ENCODE measurements around the gene PARP1.

- TF ChIP-seq EZH2 (IDR thresholded peaks at IDR 0.05; ENCODE audit: borderline replicate concordance, low read depth, low read length, poor library complexity, severe bottlenecking) = no peak
- TF ChIP-seq, protein P1, sequence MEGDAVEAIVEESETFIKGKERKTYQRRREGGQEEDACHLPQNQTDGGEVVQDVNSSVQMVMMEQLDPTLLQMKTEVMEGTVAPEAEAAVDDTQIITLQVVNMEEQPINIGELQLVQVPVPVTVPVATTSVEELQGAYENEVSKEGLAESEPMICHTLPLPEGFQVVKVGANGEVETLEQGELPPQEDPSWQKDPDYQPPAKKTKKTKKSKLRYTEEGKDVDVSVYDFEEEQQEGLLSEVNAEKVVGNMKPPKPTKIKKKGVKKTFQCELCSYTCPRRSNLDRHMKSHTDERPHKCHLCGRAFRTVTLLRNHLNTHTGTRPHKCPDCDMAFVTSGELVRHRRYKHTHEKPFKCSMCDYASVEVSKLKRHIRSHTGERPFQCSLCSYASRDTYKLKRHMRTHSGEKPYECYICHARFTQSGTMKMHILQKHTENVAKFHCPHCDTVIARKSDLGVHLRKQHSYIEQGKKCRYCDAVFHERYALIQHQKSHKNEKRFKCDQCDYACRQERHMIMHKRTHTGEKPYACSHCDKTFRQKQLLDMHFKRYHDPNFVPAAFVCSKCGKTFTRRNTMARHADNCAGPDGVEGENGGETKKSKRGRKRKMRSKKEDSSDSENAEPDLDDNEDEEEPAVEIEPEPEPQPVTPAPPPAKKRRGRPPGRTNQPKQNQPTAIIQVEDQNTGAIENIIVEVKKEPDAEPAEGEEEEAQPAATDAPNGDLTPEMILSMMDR (conservative IDR thresholded peaks at IDR 0.05; ENCODE audit: low read depth, low read length) = no peak
Observed at GRCh38 chr1:226441629-226442028, 33.7 kb upstream of the PARP1 start.

All from A673 (cell line).